HEK293 (cell line): ENCODE data around the gene RABGGTA.

Experiments used
- BCL6B ChIP-seq: fragments of 450-650 bp; formaldehyde crosslinking; IDR thresholded peaks from 2 replicates; pipeline ENCODE4 v1.5.1; 2017; ENCODE audit warnings: missing biosample characterization, missing genetic modification characterization
- GLIS1 ChIP-seq: fragments of 450-650 bp; formaldehyde crosslinking; IDR thresholded peaks from 2 replicates; pipeline ENCODE4 v1.5.1; 2016; ENCODE audit warnings: missing biosample characterization, missing genetic modification characterization
- HOXC10 ChIP-seq: sonication (generic); formaldehyde crosslinking; IDR thresholded peaks from 2 replicates; pipeline ENCODE4 v1.8.1; 2023; ENCODE audit warnings: mild to moderate bottlenecking, missing genetic modification reagents
- PBX3 ChIP-seq: sonication (generic); formaldehyde crosslinking; IDR thresholded peaks from 2 replicates; pipeline ENCODE4 v1.8.1; 2022; ENCODE audit warnings: mild to moderate bottlenecking, moderate library complexity, missing genetic modification reagents
- SP3 ChIP-seq: fragments of 450-650 bp; formaldehyde crosslinking; IDR thresholded peaks from 2 replicates; pipeline ENCODE4 v1.5.1; 2016; ENCODE audit warnings: missing biosample characterization, missing genetic modification characterization
- ZBTB17 ChIP-seq: fragments of 450-650 bp; formaldehyde crosslinking; IDR thresholded peaks from 2 replicates; pipeline ENCODE4 v1.5.1; 2016; ENCODE audit warnings: missing biosample characterization, missing genetic modification characterization
- ZBTB48 ChIP-seq: fragments of 450-650 bp; formaldehyde crosslinking; IDR thresholded peaks from 2 replicates; pipeline ENCODE4 v1.5.1; 2016; ENCODE audit warnings: missing biosample characterization, missing genetic modification characterization
- ZNF202 ChIP-seq: fragments of 450-650 bp; formaldehyde crosslinking; IDR thresholded peaks from 2 replicates; pipeline ENCODE4 v1.5.1; 2016; ENCODE audit warnings: missing biosample characterization, missing genetic modification characterization, borderline replicate concordance
- ZNF416 ChIP-seq: fragments of 450-650 bp; formaldehyde crosslinking; IDR thresholded peaks from 2 replicates; pipeline ENCODE4 v1.5.1; 2016; ENCODE audit warnings: missing biosample characterization, missing genetic modification characterization
- ZNF488 ChIP-seq: fragments of 450-650 bp; formaldehyde crosslinking; IDR thresholded peaks from 2 replicates; pipeline ENCODE4 v1.5.1; 2016; ENCODE audit warnings: missing biosample characterization, missing genetic modification characterization
- ZNF600 ChIP-seq: fragments of 450-650 bp; formaldehyde crosslinking; IDR thresholded peaks from 2 replicates; pipeline ENCODE4 v1.5.1; 2016; ENCODE audit warnings: missing biosample characterization, missing genetic modification characterization
- ZNF629 ChIP-seq: fragments of 450-650 bp; formaldehyde crosslinking; IDR thresholded peaks from 2 replicates; pipeline ENCODE4 v1.5.1; 2017; ENCODE audit warnings: missing biosample characterization, missing genetic modification characterization
- ZNF645 ChIP-seq: fragments of 450-650 bp; formaldehyde crosslinking; IDR thresholded peaks from 2 replicates; pipeline ENCODE4; 2016; ENCODE audit warnings: missing biosample characterization, missing genetic modification characterization
- ZNF654 ChIP-seq: fragments of 450-650 bp; formaldehyde crosslinking; IDR thresholded peaks from 2 replicates; pipeline ENCODE4 v1.5.1; 2016; ENCODE audit warnings: low read depth, missing biosample characterization, missing genetic modification characterization
- ZNF747 ChIP-seq: fragments of 450-650 bp; formaldehyde crosslinking; IDR thresholded peaks from 2 replicates; pipeline ENCODE4 v1.5.1; 2016; ENCODE audit warnings: missing biosample characterization, missing genetic modification characterization
- ZSCAN5A ChIP-seq: fragments of 450-650 bp; formaldehyde crosslinking; IDR thresholded peaks from 2 replicates; pipeline ENCODE4 v1.5.1; 2016; ENCODE audit warnings: missing biosample characterization, missing genetic modification characterization
- ZXDB ChIP-seq: fragments of 450-650 bp; formaldehyde crosslinking; IDR thresholded peaks from 2 replicates; pipeline ENCODE4 v1.5.1; 2016; ENCODE audit warnings: missing biosample characterization, missing genetic modification characterization
- TF ChIP-seq, protein P1 (sequence below): fragments of 450-650 bp; formaldehyde crosslinking; IDR thresholded peaks from 2 replicates; pipeline ENCODE4 v1.5.1; 2016; ENCODE audit warnings: missing biosample characterization, missing genetic modification characterization
- TF ChIP-seq, protein P2 (sequence below): fragments of 450-650 bp; formaldehyde crosslinking; IDR thresholded peaks from 2 replicates; pipeline ENCODE4 v1.5.1; 2016; ENCODE audit warnings: missing biosample characterization, missing genetic modification characterization
- TF ChIP-seq, protein P3 (sequence below): IDR thresholded peaks from 2 replicates; pipeline ENCODE4 v1.6.1; 2011; ENCODE audit warnings: mild to moderate bottlenecking, low read depth, low read length, borderline replicate concordance
- TF ChIP-seq, protein P4 (sequence below): fragments of 450-650 bp; formaldehyde crosslinking; IDR thresholded peaks from 2 replicates; pipeline ENCODE4 v1.5.1; 2017; ENCODE audit warnings: missing biosample characterization, missing genetic modification characterization

The RABGGTA gene

GRCh38 chr14:24232645-24233537 is 38.5 kb downstream of the RABGGTA start, which contains the start of gene GMPR2 (continued):
- TF ChIP-seq, protein P1, sequence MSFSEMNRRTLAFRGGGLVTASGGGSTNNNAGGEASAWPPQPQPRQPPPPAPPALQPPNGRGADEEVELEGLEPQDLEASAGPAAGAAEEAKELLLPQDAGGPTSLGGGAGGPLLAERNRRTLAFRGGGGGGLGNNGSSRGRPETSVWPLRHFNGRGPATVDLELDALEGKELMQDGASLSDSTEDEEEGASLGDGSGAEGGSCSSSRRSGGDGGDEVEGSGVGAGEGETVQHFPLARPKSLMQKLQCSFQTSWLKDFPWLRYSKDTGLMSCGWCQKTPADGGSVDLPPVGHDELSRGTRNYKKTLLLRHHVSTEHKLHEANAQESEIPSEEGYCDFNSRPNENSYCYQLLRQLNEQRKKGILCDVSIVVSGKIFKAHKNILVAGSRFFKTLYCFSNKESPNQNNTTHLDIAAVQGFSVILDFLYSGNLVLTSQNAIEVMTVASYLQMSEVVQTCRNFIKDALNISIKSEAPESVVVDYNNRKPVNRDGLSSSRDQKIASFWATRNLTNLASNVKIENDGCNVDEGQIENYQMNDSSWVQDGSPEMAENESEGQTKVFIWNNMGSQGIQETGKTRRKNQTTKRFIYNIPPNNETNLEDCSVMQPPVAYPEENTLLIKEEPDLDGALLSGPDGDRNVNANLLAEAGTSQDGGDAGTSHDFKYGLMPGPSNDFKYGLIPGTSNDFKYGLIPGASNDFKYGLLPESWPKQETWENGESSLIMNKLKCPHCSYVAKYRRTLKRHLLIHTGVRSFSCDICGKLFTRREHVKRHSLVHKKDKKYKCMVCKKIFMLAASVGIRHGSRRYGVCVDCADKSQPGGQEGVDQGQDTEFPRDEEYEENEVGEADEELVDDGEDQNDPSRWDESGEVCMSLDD (tag by site-specific recombination), result peak; percentile 60; the same call in 1 of the 2 replicates
- no peak for TF ChIP-seq ZNF202
- TF ChIP-seq ZNF629, result peak; percentile 9
- no peak for TF ChIP-seq ZNF654
- TF ChIP-seq, protein P2, sequence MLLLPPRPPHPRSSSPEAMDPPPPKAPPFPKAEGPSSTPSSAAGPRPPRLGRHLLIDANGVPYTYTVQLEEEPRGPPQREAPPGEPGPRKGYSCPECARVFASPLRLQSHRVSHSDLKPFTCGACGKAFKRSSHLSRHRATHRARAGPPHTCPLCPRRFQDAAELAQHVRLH (tag by site-specific recombination), result peak; percentile 69; the same call in 1 of the 2 replicates
- TF ChIP-seq GLIS1 (tag by site-specific recombination), result 0 out of 2 replicates have a peak, but pooled peaks have one; percentile 16
- no peak for TF ChIP-seq ZNF416 (tag by site-specific recombination)
- peak; percentile 32; the same call in 1 of the 2 replicates for TF ChIP-seq ZNF600 (tag by site-specific recombination)
- TF ChIP-seq, protein P3, sequence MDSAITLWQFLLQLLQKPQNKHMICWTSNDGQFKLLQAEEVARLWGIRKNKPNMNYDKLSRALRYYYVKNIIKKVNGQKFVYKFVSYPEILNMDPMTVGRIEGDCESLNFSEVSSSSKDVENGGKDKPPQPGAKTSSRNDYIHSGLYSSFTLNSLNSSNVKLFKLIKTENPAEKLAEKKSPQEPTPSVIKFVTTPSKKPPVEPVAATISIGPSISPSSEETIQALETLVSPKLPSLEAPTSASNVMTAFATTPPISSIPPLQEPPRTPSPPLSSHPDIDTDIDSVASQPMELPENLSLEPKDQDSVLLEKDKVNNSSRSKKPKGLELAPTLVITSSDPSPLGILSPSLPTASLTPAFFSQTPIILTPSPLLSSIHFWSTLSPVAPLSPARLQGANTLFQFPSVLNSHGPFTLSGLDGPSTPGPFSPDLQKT, result no peak
- TF ChIP-seq, protein P4, sequence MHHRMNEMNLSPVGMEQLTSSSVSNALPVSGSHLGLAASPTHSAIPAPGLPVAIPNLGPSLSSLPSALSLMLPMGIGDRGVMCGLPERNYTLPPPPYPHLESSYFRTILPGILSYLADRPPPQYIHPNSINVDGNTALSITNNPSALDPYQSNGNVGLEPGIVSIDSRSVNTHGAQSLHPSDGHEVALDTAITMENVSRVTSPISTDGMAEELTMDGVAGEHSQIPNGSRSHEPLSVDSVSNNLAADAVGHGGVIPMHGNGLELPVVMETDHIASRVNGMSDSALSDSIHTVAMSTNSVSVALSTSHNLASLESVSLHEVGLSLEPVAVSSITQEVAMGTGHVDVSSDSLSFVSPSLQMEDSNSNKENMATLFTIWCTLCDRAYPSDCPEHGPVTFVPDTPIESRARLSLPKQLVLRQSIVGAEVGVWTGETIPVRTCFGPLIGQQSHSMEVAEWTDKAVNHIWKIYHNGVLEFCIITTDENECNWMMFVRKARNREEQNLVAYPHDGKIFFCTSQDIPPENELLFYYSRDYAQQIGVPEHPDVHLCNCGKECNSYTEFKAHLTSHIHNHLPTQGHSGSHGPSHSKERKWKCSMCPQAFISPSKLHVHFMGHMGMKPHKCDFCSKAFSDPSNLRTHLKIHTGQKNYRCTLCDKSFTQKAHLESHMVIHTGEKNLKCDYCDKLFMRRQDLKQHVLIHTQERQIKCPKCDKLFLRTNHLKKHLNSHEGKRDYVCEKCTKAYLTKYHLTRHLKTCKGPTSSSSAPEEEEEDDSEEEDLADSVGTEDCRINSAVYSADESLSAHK, result no peak
- peak; percentile 67; the same call in 1 of the 2 replicates for TF ChIP-seq SP3 (tag by site-specific recombination)
- TF ChIP-seq HOXC10, result no peak
- peak; percentile 2; the same call in 1 of the 2 replicates for TF ChIP-seq ZBTB17 (tag by site-specific recombination)
- TF ChIP-seq ZNF488 (tag by site-specific recombination), result no peak
- no peak for TF ChIP-seq ZNF747 (tag by site-specific recombination)
- peak; percentile 69 for TF ChIP-seq ZBTB48 (tag by site-specific recombination)
- TF ChIP-seq BCL6B (tag by site-specific recombination), result no peak
- TF ChIP-seq ZXDB (tag by site-specific recombination), result 0 out of 2 replicates have a peak, but pooled peaks have one; percentile 27
- no peak for TF ChIP-seq PBX3 (CRISPR knock-in tag)
- TF ChIP-seq ZSCAN5A (tag by site-specific recombination), result no peak; the same call in 1 of the 2 replicates
- no peak for TF ChIP-seq ZNF645 (tag by site-specific recombination)
